SK-N-MC (cell line): ENCODE data around the gene RARRES2.

Source experiments
- EZH2 ChIP-seq: fragments of 200-600 bp; sonication (generic); IDR thresholded peaks from one replicate; pipeline ENCODE4 v1.6.1; 2017; ENCODE audit warnings: antibody characterized with exemption
- POLR2AphosphoS5 ChIP-seq: IDR thresholded peaks from 2 replicates; pipeline ENCODE4 v1.6.1; 2012; ENCODE audit warnings: mild to moderate bottlenecking, low read depth, low read length, borderline replicate concordance

- no peak for TF ChIP-seq POLR2AphosphoS5
- no peak for TF ChIP-seq EZH2
Observed at GRCh38 chr7:150383710-150384397, 42.4 kb upstream of the RARRES2 start.
